A673 (cell line): ENCODE results near the gene PPT1.

Experiments used
- CTCF ChIP-seq: fragments of 300-800, 200-600 bp; sonication (generic); conservative IDR thresholded peaks from 2 replicates; pipeline ENCODE4 v1.5.1; 2017; ENCODE audit warnings: low read depth, mild to moderate bottlenecking, antibody characterized with exemption, low read length, moderate library complexity, mixed read lengths
- EZH2 ChIP-seq: fragments of 200-600 bp; sonication (generic); IDR thresholded peaks from 2 replicates; pipeline ENCODE4 v1.6.1; 2017; ENCODE audit warnings: borderline replicate concordance, low read depth, mild to moderate bottlenecking, mixed read lengths, antibody characterized with exemption, low read length; ENCODE audit not compliant: poor library complexity, severe bottlenecking

GRCh38 chr1:40075266-40075665 is 21.8 kb downstream of the PPT1 start:
- TF ChIP-seq CTCF (no peak), EZH2 (no peak)
